H1 (cell line): ENCODE results near the gene MAP2K7. TPM values are rescaled to one million over a fixed set of nuclear protein-coding genes. Genes with fewer than 3 reads are reported as not detected.

Source experiments
- BCL11A ChIP-seq, 2 experiments: IDR thresholded peaks; one replicate each; pipeline ENCODE4 v1.6.1; 2011; ENCODE audit warnings: low read depth in 2 of 2, low read length in 2 of 2, mild to moderate bottlenecking in 2 of 2
- CTBP2 ChIP-seq: IDR thresholded peaks from 2 replicates; pipeline ENCODE4 v1.7.0; 2011; ENCODE audit warnings: borderline replicate concordance, mild to moderate bottlenecking, moderate library complexity, mixed read lengths, low read length; ENCODE audit not compliant: insufficient read depth, insufficient read length
- EZH2 ChIP-seq: fragments of 200-600 bp; sonication (generic); IDR thresholded peaks from 2 replicates; pipeline ENCODE4 v1.7.1; 2012; ENCODE audit warnings: low read depth, mild to moderate bottlenecking, moderate library complexity, low read length, inconsistent platforms; ENCODE audit not compliant: severe bottlenecking
- FOSL1 ChIP-seq: IDR thresholded peaks from 2 replicates; pipeline ENCODE4 v1.6.1; 2011; ENCODE audit warnings: mild to moderate bottlenecking, low read depth, low read length, moderate library complexity; ENCODE audit not compliant: insufficient read depth
- GTF2F1 ChIP-seq: IDR thresholded peaks from 2 replicates; pipeline ENCODE4 v1.6.1; 2012; ENCODE audit warnings: low read depth, low read length, improper control_type of control experiment, borderline replicate concordance
- KDM1A ChIP-seq: fragments of 200-600, 300-600 bp; sonication (generic); IDR thresholded peaks from 2 replicates; pipeline ENCODE4 v1.7.1; 2016; ENCODE audit warnings: mild to moderate bottlenecking, low read length, borderline replicate concordance
- MAFK ChIP-seq: IDR thresholded peaks from 2 replicates; pipeline ENCODE4 v1.6.1; 2012; ENCODE audit warnings: low read depth, mild to moderate bottlenecking, improper control_type of control experiment, low read length
- NRF1 ChIP-seq: IDR thresholded peaks from 2 replicates; pipeline ENCODE4 v1.6.1; 2011; ENCODE audit warnings: mild to moderate bottlenecking, low read depth, low read length, improper control_type of control experiment
- POLR2AphosphoS5 ChIP-seq: IDR thresholded peaks from 2 replicates; pipeline ENCODE4 v1.6.1; 2011; ENCODE audit warnings: low read depth, low read length
- POU5F1 ChIP-seq: IDR thresholded peaks from 2 replicates; pipeline ENCODE4 v1.6.1; 2011; ENCODE audit warnings: low read depth, mild to moderate bottlenecking, low read length, moderate library complexity
- SP2 ChIP-seq: IDR thresholded peaks from 2 replicates; pipeline ENCODE4 v1.6.1; 2012; ENCODE audit warnings: mild to moderate bottlenecking, low read length, inconsistent platforms
- SUZ12 ChIP-seq: fragments of 200-600 bp; sonication (generic); IDR thresholded peaks from 2 replicates; pipeline ENCODE4 v1.6.1; 2012; ENCODE audit warnings: mild to moderate bottlenecking, inconsistent platforms, low read length, moderate library complexity, mixed read lengths
- TBP ChIP-seq: IDR thresholded peaks from 2 replicates; pipeline ENCODE4 v1.6.1; 2011; ENCODE audit warnings: low read depth, low read length, improper control_type of control experiment
- TCF12 ChIP-seq: IDR thresholded peaks from 2 replicates; pipeline ENCODE4 v1.6.1; 2011; ENCODE audit warnings: low read depth, mild to moderate bottlenecking, low read length
- polyA plus RNA-seq, 7 experiments: library from polyadenylated mRNA; depleted of rRNA in 3 of 7; stranded (reverse) in 5 of 7; unstranded in 2 of 7; fragments of >200 nt in 5 of 7; fragments of 200-250 nt in 2 of 7; gene quantifications; 1 replicate in 5 of 7; 2 replicates in 1 of 7; 4 replicates in 1 of 7; pipeline versions ENCODE4 v1.2.1 to v1.2.3, GENCODE V29; 2011 to 2013; ENCODE audit warnings: missing spikeins in 2 of 7, mixed read lengths in 2 of 7
- total RNA-seq: library from RNA; stranded (reverse); fragmentation: NEBNext Ultra II Directional; extraction: Animal tissue kit (Norgen Biotek cat#: 25700); gene quantifications from 2 replicates; pipeline ENCODE4 v1.2.1, GENCODE V29; 2021
- TF ChIP-seq, protein P1 (sequence below): IDR thresholded peaks from 2 replicates; pipeline ENCODE4 v1.6.1; 2012; ENCODE audit warnings: low read length, inconsistent platforms
- TF ChIP-seq, protein P2 (sequence below): IDR thresholded peaks from 2 replicates; pipeline ENCODE4 v1.6.1; 2012; ENCODE audit warnings: inconsistent platforms
- TF ChIP-seq, protein P3 (sequence below): IDR thresholded peaks from 2 replicates; pipeline ENCODE4 v1.6.1; 2012; ENCODE audit warnings: inconsistent platforms

MAP2K7 gene
- total and polyA plus RNA-seq, 2 of the 8 experiments (the other 6 are each of a cell fraction or from before 2014, with no cell fraction given) = 8.9 to 38.3 TPM

DNA sequence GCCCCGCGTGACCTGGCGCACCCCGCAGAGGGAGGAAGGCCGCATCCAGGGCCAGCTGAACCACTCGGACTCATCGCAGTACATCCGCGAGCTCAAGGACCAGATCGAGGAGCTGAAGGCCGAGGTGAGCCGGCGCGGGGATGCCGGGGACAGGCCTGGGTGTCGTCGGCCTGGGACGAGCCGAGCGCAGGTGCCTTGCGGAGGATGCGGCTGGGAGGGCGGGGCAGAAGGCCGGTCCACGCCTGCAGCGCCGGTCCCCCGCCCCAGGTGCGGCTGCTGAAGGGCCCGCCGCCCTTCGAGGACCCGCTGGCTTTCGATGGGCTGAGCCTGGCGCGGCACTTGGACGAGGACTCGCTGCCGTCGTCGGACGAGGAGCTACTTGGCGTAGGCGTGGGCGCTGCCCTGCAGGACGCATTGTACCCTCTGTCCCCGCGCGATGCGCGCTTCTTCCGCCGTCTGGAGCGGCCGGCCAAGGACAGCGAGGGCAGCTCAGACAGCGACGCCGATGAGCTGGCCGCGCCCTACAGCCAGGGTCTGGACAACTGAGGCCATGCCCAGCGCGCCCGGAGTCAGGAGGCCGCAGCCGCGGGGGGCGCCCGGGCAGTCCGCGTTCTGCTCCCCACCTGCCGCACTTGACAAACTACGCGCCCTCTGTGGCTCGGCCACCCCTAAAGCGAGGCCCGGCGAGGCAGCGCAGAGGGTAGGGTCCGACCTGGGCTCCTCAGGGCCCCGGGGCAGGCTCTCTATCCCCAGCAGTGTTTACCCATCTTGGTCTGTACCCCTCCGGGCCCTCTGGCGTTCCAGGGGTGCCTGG is 40.3 kb upstream of the MAP2K7 start (continued):
- peak; percentile 39; the same call in 1 of the 2 replicates for TF ChIP-seq SUZ12
- TF ChIP-seq BCL11A (IDR thresholded peaks at IDR 0.05; ENCODE audit: low read depth in 2 of 2, low read length in 2 of 2) = no peak
- TF ChIP-seq POLR2AphosphoS5 = no peak
- TF ChIP-seq, protein P1, sequence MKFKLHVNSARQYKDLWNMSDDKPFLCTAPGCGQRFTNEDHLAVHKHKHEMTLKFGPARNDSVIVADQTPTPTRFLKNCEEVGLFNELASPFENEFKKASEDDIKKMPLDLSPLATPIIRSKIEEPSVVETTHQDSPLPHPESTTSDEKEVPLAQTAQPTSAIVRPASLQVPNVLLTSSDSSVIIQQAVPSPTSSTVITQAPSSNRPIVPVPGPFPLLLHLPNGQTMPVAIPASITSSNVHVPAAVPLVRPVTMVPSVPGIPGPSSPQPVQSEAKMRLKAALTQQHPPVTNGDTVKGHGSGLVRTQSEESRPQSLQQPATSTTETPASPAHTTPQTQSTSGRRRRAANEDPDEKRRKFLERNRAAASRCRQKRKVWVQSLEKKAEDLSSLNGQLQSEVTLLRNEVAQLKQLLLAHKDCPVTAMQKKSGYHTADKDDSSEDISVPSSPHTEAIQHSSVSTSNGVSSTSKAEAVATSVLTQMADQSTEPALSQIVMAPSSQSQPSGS = no peak
- no peak for TF ChIP-seq MAFK
- TF ChIP-seq SP2 = no peak
- 0 out of 2 replicates have a peak, but pooled peaks have one; percentile 13 for TF ChIP-seq TCF12
- peak; percentile 50 for TF ChIP-seq EZH2
- TF ChIP-seq POU5F1 = no peak
- TF ChIP-seq KDM1A = no peak
- TF ChIP-seq GTF2F1 = no peak
- TF ChIP-seq FOSL1 = no peak
- 0 out of 2 replicates have a peak, but pooled peaks have one; percentile 22 for TF ChIP-seq TBP
- TF ChIP-seq CTBP2 = no peak
- no peak for TF ChIP-seq NRF1
- TF ChIP-seq, protein P2, sequence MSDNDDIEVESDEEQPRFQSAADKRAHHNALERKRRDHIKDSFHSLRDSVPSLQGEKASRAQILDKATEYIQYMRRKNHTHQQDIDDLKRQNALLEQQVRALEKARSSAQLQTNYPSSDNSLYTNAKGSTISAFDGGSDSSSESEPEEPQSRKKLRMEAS = peak; percentile 74
- TF ChIP-seq, protein P3, sequence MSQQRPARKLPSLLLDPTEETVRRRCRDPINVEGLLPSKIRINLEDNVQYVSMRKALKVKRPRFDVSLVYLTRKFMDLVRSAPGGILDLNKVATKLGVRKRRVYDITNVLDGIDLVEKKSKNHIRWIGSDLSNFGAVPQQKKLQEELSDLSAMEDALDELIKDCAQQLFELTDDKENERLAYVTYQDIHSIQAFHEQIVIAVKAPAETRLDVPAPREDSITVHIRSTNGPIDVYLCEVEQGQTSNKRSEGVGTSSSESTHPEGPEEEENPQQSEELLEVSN = peak; percentile 67
